GM12878 (cell line): Measurements from ENCODE around the gene ST7. TPM values are rescaled to one million over a fixed set of nuclear protein-coding genes. Genes with fewer than 3 reads are reported as not detected.

ENCODE experiments used
- ATAC-seq: fragments of 200-7000 bp; cut with Tn5 transposase; 3 replicates; pipeline ENCODE4 v1.9.1; 2020; ENCODE audit warnings: mild to moderate bottlenecking, moderate library complexity
- BruUV-seq: library from RNA; stranded (reverse); fragments of 400-500 nt; replicated peaks from 2 replicates; lab custom pipeline; 2021; lab: Mats Ljungman, UMichigan
- CTCF ChIA-PET: fragments of 300-600 bp; sonication (Branson Sonifier 250); formaldehyde crosslinking; extraction: SDS; loops from one replicate; lab custom pipeline; 2021; ENCODE audit warnings: inconsistent platforms; lab: Yijun Ruan, JAX
- POLR2A ChIA-PET: fragments of 350-600 bp; formaldehyde crosslinking; extraction: SDS; loops from one replicate; lab custom pipeline; 2021; ENCODE audit warnings: inconsistent platforms; lab: Charles Lee
- RAD21 ChIA-PET: fragments of 300-600 bp; sonication (Branson Sonifier 250); formaldehyde crosslinking; loops from one replicate; lab custom pipeline; 2023; ENCODE audit warnings: antibody characterized with exemption; ENCODE audit not compliant: unreplicated experiment; lab: Charles Lee
- SMC1A ChIA-PET: fragments of 300-600 bp; sonication (Branson Sonifier 250); formaldehyde crosslinking; loops from one replicate; lab custom pipeline; 2023; ENCODE audit not compliant: unreplicated experiment, uncharacterized antibody; lab: Charles Lee
- DNase-seq: peaks from one replicate; pipeline ENCODE4 v3.0.0-alpha.2; 2011; ENCODE audit warnings: low read depth, low spot score
- FAIRE-seq: peaks from 3 replicates; lab custom pipeline; 2011; peaks lifted over from hg19 to GRCh38; lab: Jason Lieb, UNC
- H2AFZ ChIP-seq: 2 replicates; pipeline ENCODE4 v1.6.0; 2011; ENCODE audit warnings: low read depth, low read length, control low read depth; ENCODE audit not compliant: control insufficient read depth
- H3K27ac ChIP-seq: 2 replicates; pipeline ENCODE4 v1.5.1; 2011; ENCODE audit warnings: control low read depth; ENCODE audit not compliant: control insufficient read depth, insufficient read depth
- H3K27me3 ChIP-seq, 2 experiments: replicated peaks in 1 of 2; 2 replicates each; pipeline versions ENCODE4 v1.6.0 to v1.6.1; 2011; ENCODE audit warnings: low read length in 1 of 2; ENCODE audit not compliant: control insufficient read depth in 2 of 2, insufficient read depth in 2 of 2
- H3K36me3 ChIP-seq, 2 experiments: 2 replicates each; pipeline ENCODE4 v1.5.1; 2011; ENCODE audit warnings: low read length in 1 of 2; ENCODE audit not compliant: control insufficient read depth in 2 of 2, insufficient read depth in 2 of 2
- H3K4me1 ChIP-seq: 2 replicates; pipeline ENCODE4 v1.6.1; 2011; ENCODE audit warnings: mild to moderate bottlenecking, low read length, moderate library complexity, mixed read lengths; ENCODE audit not compliant: control insufficient read depth, insufficient read depth
- H3K4me2 ChIP-seq: 2 replicates; pipeline ENCODE4 v1.6.0; 2011; ENCODE audit warnings: control low read depth; ENCODE audit not compliant: control insufficient read depth, insufficient read depth
- H3K4me3 ChIP-seq: fragments of 200-600 bp; sonication (generic); 2 replicates; pipeline ENCODE4 v1.5.1; 2016
- H3K79me2 ChIP-seq: 2 replicates; pipeline ENCODE4 v1.6.0; 2011; ENCODE audit warnings: low read length; ENCODE audit not compliant: control insufficient read depth, insufficient read depth
- H3K9ac ChIP-seq: 2 replicates; pipeline ENCODE4 v1.8.0; 2011; ENCODE audit warnings: low read length, control low read depth, mixed read lengths; ENCODE audit not compliant: control insufficient read depth, insufficient read depth
- H3K9me3 ChIP-seq: replicated peaks from 3 replicates; pipeline ENCODE4 v1.5.1; 2011; ENCODE audit warnings: mild to moderate bottlenecking, low read length; ENCODE audit not compliant: control insufficient read depth, insufficient read depth
- H4K20me1 ChIP-seq: 2 replicates; pipeline ENCODE4 v1.6.0; 2011; ENCODE audit not compliant: control insufficient read depth, insufficient read depth
- BMI1 ChIP-seq: fragments of 450-650 bp; IDR thresholded peaks from 2 replicates; pipeline ENCODE4 v1.6.1; 2016; ENCODE audit warnings: mild to moderate bottlenecking, moderate library complexity, borderline replicate concordance
- CREB1 ChIP-seq: IDR thresholded peaks from 2 replicates; pipeline ENCODE4 v1.6.1; 2012; ENCODE audit warnings: low read depth, mild to moderate bottlenecking, inconsistent platforms
- MEF2B ChIP-seq: fragments of 450-650 bp; IDR thresholded peaks from 2 replicates; pipeline ENCODE4 v1.6.1; 2018; ENCODE audit warnings: mild to moderate bottlenecking, moderate library complexity; ENCODE audit not compliant: partially characterized antibody, poor library complexity, severe bottlenecking
- PML ChIP-seq: IDR thresholded peaks from 2 replicates; pipeline ENCODE4 v1.6.1; 2012; ENCODE audit warnings: low read length, inconsistent platforms
- RAD51 ChIP-seq: fragments of 450-650 bp; IDR thresholded peaks from 2 replicates; pipeline ENCODE4 v1.6.1; 2016; ENCODE audit warnings: moderate library complexity, mild to moderate bottlenecking, inconsistent platforms
- RCOR1 ChIP-seq: conservative IDR thresholded peaks from 2 replicates; pipeline ENCODE4 v1.6.1; 2012; ENCODE audit warnings: low read depth, low read length, improper control_type of control experiment
- WGBS: methylation state at CpG from one replicate; pipeline ENCODE4 v1.1.6; 2016; ENCODE audit warnings: low lambda C conversion rate; ENCODE audit not compliant: insufficient replicate concordance, insufficient coverage; ENCODE audit errors: missing lambda C conversion rate; 5-methylcytosine and 5-hydroxymethylcytosine counted together
- in situ Hi-C: fragments of 300-500 bp; cut with MboI; formaldehyde crosslinking; loops from 9 replicates; pipeline ENCODE4 v1.14.3; 2018; ENCODE audit warnings: mixed read lengths
- intact Hi-C: fragments of 100-400 bp; cut with micrococcal nuclease; formaldehyde crosslinking; loops from one replicate; pipeline ENCODE4 v1.14.2; 2022; ENCODE audit not compliant: unreplicated experiment
- polyA plus RNA-seq, 11 experiments: library from polyadenylated mRNA; depleted of rRNA in 4 of 11; unstranded in 6 of 11; stranded (reverse) in 5 of 11; fragments of >200 nt; fragmentation: Nextera tagmentation in 4 of 11; fragmentation: Illumina TruSeq in 1 of 11; extraction: Ambion mirVana in 4 of 11; extraction: Trizol in 1 of 11; gene quantifications; 1 replicate in 1 of 11; 2 replicates in 10 of 11; pipeline versions ENCODE4 v1.2.1 to v1.2.3, GENCODE V29; 2011 to 2016; ENCODE audit warnings: inconsistent platforms in 2 of 11, missing spikeins in 2 of 11, low read depth in 1 of 11
- total RNA-seq, 4 experiments: library from RNA; depleted of rRNA in 3 of 4; stranded (reverse); fragments of >200 nt in 3 of 4; fragmentation: Illumina TruSeq in 1 of 4; extraction: Trizol in 1 of 4; gene quantifications; 2 replicates each; pipeline versions ENCODE4 v1.2.1 to v1.2.3, GENCODE V29; 2013 to 2021
- TF ChIP-seq, protein P1 (sequence below): fragments of 450-650 bp; formaldehyde crosslinking; IDR thresholded peaks from 2 replicates; pipeline ENCODE4 v1.4.0; 2022; ENCODE audit warnings: mild to moderate bottlenecking, moderate library complexity
- TF ChIP-seq, protein P2 (sequence below): IDR thresholded peaks from 2 replicates; pipeline ENCODE4 v1.6.1; 2012; ENCODE audit warnings: improper control_type of control experiment, low read depth, low read length; ENCODE audit not compliant: insufficient replicate concordance

ST7 gene
- total and polyA plus RNA-seq, 10 of the 15 experiments (the other 5 are each of a cell fraction or from before 2014, with no cell fraction given), result 27.7 to 76.4 (median 53.6) TPM

DNA sequence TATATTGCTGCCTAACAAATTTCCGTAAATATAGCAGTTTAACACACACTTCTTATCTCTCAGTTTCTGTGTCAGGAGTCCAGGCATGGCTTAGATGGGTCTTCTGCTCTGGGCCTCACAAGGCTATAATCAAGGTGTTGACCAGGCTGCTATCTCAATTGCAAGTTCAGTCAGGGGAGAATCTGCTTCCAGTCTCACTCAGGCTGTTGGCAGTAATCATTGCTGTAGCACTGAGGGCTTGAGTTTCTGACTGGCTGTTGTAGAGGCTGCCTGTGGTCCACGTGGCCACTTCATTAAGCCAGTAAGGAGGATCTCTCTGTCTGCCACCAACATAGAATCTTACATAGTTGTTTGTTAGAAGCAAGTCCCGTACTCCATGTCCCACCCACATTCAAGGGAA lies 138.4 kb downstream of the ST7 start (continued):
- TF ChIP-seq, protein P1, sequence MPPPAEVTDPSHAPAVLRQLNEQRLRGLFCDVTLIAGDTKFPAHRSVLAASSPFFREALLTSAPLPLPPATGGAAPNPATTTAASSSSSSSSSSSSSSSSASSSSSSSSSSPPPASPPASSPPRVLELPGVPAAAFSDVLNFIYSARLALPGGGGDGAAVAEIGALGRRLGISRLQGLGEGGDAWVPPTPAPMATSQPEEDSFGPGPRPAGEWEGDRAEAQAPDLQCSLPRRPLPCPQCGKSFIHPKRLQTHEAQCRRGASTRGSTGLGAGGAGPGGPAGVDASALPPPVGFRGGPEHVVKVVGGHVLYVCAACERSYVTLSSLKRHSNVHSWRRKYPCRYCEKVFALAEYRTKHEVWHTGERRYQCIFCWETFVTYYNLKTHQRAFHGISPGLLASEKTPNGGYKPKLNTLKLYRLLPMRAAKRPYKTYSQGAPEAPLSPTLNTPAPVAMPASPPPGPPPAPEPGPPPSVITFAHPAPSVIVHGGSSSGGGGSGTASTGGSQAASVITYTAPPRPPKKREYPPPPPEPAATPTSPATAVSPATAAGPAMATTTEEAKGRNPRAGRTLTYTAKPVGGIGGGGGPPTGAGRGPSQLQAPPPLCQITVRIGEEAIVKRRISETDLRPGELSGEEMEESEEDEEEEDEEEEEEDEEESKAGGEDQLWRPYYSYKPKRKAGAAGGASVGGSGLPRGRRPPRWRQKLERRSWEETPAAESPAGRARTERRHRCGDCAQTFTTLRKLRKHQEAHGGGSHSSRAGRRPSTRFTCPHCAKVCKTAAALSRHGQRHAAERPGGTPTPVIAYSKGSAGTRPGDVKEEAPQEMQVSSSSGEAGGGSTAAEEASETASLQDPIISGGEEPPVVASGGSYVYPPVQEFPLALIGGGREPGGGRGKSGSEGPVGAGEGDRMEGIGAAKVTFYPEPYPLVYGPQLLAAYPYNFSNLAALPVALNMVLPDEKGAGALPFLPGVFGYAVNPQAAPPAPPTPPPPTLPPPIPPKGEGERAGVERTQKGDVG, result no peak
- TF ChIP-seq BMI1 (no peak), PML (no peak), CREB1 (no peak), MEF2B (no peak)

DNA sequence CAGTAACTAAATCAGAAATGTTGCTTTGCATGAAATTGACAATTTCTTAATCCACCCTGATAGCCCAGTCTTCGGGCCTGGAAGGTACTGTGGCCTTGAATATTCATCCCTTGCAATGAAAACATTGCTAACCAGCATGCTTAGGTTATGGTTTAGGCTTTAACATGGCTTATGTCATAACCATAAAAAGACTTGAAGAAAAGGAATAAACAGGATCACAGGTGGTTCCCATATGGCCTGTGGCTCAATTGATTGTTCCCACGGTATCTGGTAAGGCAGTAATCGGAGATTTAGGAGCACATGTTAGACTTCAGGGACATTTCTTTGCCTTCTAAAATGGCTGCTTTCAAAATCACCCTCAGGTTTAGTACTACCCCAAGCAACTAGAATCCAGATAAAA lies 139.5 kb downstream of the ST7 start:
- no peak overlapping the region for H3K27ac ChIP-seq
- H3K36me3 ChIP-seq, result no peaks in the 10 kb centered on the region
- SMC1A ChIA-PET, result interaction anchor here (0.6 kb wide), 1 partner anchor 21 kb away, joined by 3 read pairs; no protein-coding TSS in a partner anchor
- no TSS peak for BruUV-seq
- H3K79me2 ChIP-seq, result peaks cover 25% of the 10 kb centered on the region
- in situ Hi-C loops, result no loop called here
- no peaks in the 10 kb centered on the region for H3K27me3 ChIP-seq
- H3K9me3 ChIP-seq, result no peaks in the 10 kb centered on the region
- POLR2A ChIA-PET, result no interaction called here
- TF ChIP-seq, protein P2, sequence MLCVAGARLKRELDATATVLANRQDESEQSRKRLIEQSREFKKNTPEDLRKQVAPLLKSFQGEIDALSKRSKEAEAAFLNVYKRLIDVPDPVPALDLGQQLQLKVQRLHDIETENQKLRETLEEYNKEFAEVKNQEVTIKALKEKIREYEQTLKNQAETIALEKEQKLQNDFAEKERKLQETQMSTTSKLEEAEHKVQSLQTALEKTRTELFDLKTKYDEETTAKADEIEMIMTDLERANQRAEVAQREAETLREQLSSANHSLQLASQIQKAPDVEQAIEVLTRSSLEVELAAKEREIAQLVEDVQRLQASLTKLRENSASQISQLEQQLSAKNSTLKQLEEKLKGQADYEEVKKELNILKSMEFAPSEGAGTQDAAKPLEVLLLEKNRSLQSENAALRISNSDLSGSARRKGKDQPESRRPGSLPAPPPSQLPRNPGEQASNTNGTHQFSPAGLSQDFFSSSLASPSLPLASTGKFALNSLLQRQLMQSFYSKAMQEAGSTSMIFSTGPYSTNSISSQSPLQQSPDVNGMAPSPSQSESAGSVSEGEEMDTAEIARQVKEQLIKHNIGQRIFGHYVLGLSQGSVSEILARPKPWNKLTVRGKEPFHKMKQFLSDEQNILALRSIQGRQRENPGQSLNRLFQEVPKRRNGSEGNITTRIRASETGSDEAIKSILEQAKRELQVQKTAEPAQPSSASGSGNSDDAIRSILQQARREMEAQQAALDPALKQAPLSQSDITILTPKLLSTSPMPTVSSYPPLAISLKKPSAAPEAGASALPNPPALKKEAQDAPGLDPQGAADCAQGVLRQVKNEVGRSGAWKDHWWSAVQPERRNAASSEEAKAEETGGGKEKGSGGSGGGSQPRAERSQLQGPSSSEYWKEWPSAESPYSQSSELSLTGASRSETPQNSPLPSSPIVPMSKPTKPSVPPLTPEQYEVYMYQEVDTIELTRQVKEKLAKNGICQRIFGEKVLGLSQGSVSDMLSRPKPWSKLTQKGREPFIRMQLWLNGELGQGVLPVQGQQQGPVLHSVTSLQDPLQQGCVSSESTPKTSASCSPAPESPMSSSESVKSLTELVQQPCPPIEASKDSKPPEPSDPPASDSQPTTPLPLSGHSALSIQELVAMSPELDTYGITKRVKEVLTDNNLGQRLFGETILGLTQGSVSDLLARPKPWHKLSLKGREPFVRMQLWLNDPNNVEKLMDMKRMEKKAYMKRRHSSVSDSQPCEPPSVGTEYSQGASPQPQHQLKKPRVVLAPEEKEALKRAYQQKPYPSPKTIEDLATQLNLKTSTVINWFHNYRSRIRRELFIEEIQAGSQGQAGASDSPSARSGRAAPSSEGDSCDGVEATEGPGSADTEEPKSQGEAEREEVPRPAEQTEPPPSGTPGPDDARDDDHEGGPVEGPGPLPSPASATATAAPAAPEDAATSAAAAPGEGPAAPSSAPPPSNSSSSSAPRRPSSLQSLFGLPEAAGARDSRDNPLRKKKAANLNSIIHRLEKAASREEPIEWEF, result no peak
- no peak for TF ChIP-seq RCOR1
- TF ChIP-seq RAD51, result no peak
- no peak overlapping the region for H3K4me2 ChIP-seq
- H3K4me1 ChIP-seq, result peaks cover under 1% of the 10 kb centered on the region; the same call in 1 of the 2 replicates
- ATAC-seq (no peak), FAIRE-seq (no peak), DNase-seq (no peak)
- no peak overlapping the region for H2AFZ ChIP-seq
- H3K9ac ChIP-seq, result no peak overlapping the region
- CTCF ChIA-PET, result no interaction called here
- H4K20me1 ChIP-seq, result no peaks in the 10 kb centered on the region
- 86% methylated on average over 3 of the region's 3 CpGs for WGBS
- intact Hi-C loops, result no loop called here
- H3K4me3 ChIP-seq, result no peak overlapping the region
- RAD21 ChIA-PET, result interaction anchor here (0.7 kb wide), 1 partner anchor 32 kb away, joined by 3 read pairs; no protein-coding TSS in a partner anchor
